Stimulated activated CD8-positive, alpha-beta memory T cell treated with anti-CD3 and anti-CD28 coated beads, Interleukin-4, amount 100 ng/mL, for 24 hours (primary cell): ENCODE measurements around the gene NUP133.
"Not testable (repeated sequence)": the region's sequence is repeated elsewhere in the genome, so short reads cannot be mapped to it uniquely, and the experiment has no call there.

Experiments used
- DNase-seq: peaks from one replicate; pipeline ENCODE4 v3.0.0-alpha.2; 2020; ENCODE audit warnings: low read depth

NUP133 gene

GRCh38 chr1:229508823-229509337, 739 bp upstream of the NUP133 start:
- DNase-seq = no peak

DNA sequence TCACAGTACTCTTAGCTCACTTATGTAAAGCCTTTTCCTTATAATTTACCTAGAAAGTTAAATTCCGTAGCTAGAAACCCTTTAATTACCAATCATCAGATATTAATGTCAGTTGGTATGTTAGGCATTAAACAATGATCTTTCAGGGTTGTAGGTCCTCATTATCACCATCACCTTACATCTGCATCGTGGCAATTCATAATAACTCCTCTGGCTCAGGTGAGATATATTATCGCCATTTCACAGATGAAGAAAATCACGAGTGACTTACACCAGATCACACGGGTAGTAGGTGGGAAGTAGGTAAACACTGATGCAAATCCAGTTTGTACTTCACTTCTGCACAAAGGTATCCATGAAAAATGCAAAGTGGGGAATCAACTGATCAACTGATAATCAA, 639 bp downstream of the NUP133 start:
- DNase-seq = no peak

GRCh38 chr1:229506633-229507032, 1.5 kb downstream of the NUP133 start:
- DNase-seq = no peak

DNA sequence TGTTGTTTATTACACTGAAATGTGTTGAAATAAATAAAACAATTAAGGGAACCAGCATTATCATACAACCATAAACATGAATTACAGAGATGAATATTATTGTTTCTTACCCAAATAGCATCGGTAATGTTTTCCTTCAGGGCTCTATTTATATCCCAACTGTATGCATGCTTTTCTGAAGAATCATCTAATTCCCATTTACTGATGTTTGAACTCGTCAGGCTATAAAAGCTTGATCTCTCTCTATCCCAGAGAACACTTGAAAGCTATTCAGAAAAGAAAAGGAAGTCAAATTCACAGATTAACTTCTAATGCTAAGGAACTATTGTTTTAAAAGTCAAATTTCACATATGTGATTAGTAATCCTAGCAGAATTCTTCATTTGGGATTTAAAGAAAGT, 12.4 kb downstream of the NUP133 start:
- DNase-seq = no peak

DNA sequence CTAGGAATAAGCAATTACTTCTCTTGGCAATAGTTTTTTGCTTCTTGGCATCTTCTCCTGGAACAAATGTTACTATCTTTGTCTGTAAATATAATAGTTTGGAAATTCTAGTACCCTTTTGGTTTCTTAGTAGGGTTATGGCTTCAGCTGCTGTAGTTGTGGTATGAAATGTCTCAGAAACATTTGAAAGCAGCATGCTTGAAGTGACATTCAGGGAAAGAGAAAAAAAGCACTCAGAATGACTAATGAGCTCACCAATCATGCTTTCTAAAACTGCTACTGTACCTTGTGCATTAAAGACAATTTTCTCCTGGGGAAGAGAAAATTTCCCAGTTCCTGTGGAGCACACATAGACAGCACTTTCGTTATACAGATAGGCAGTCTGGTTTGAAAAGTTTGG, 21.0 kb downstream of the NUP133 start:
- no peak for DNase-seq

DNA sequence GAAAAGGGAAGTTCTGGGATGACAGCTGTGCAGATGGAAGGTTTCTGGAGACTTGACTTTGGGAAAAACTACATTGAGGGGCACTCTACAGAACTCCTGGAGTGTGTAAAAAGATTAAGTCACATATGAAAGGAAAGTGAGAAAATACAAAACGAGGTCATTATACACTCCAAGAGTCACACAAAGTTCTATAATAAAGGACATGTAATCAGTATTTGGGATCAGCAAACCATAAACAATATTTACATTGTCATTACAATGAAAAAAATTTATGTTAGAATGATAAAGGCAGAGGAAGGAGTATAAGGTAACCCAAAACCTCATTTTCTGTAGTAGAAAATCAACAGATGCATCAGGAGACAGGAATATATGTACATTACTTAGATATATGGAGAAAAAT, 22.8 kb downstream of the NUP133 start:
- no peak for DNase-seq

GRCh38 chr1:229482511-229482910, 25.6 kb downstream of the NUP133 start:
- DNase-seq = no peak

DNA sequence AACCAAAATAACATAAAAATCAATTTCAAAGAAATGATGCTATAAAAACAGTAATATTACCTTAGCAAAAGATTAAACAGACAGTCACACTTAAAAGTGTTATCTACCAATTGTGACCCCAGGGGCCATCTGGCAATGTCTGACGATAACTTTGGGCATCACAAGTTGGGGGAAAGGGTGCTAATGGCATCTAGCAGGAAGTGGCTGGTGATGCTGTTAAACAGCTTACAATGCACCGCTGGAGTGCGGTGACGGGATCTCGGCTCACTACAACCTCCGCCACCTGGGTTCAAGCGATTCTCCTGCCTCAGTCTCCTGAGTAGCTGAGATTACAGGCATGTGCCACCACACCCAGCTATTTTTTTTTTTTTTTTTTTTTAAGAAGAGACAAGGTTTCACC, 27.6 kb downstream of the NUP133 start:
- no peak for DNase-seq

GRCh38 chr1:229479660-229480399, 28.3 kb downstream of the NUP133 start:
- DNase-seq = no peak

DNA sequence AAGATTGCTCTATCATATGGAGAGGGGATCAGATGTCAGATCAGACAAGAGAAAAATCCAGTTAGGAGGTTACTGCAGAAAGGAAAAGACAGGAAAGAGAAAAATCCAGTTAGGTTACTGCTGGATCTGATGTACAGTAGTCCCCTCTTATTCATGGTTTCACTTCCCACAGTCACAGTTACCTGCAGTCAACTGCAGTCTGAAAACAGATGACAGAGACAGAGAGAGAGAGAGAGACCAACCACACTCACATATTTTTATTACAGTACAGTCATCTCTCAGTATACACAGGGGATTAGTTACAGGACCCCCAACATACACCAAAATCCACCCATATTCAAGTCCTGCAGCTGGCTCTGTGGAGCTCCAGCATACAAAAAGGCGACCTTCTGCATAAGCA, 29.3 kb downstream of the NUP133 start:
- DNase-seq = no peak

GRCh38 chr1:229475859-229476258, 32.3 kb downstream of the NUP133 start:
- not testable (repeated sequence) for DNase-seq

DNA sequence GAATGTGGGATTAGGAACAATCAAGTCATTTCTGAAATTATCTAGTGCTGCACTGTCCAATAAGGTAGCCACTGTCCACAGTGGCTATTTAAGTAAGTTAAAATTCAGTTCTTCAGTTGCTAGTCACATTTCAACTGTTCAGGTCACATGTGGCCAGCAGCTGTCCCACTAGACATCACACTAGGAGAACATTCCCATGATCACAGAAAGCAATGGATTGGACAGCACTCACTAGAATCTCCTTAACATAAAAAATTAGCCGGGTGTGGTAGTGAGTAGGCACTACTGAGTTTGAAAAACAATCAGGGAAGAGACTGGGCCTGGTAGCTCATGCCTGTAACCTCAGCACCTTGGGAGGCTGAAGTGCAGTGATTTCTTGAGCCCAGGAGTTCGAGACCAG, 33.6 kb downstream of the NUP133 start:
- DNase-seq = no peak

- DNase-seq = no peak
Observed at GRCh38 chr1:229471175-229471574, 37.0 kb downstream of the NUP133 start.

GRCh38 chr1:229470406-229471043, 37.6 kb downstream of the NUP133 start:
- DNase-seq = no peak

DNA sequence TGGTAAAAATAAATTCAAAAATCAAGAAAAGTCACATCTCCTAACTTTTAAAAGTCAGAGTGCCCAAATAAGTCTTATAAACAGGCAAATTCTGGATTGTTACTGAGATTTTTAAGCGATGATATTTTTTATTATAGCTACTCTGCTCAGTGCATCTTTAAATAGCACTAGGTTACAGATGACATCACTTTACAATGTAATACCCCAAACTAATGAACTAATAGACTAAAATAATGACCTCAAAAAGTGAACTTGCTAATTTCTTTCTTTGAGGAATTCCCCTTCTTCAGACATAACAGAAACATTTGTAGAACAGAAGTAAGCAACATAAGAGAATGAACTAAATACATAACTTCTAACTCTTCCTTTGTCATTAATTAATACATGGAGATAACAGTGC, 41.3 kb downstream of the NUP133 start:
- DNase-seq = no peak

GRCh38 chr1:229464672-229465071, 43.5 kb downstream of the NUP133 start:
- DNase-seq = no peak

DNA sequence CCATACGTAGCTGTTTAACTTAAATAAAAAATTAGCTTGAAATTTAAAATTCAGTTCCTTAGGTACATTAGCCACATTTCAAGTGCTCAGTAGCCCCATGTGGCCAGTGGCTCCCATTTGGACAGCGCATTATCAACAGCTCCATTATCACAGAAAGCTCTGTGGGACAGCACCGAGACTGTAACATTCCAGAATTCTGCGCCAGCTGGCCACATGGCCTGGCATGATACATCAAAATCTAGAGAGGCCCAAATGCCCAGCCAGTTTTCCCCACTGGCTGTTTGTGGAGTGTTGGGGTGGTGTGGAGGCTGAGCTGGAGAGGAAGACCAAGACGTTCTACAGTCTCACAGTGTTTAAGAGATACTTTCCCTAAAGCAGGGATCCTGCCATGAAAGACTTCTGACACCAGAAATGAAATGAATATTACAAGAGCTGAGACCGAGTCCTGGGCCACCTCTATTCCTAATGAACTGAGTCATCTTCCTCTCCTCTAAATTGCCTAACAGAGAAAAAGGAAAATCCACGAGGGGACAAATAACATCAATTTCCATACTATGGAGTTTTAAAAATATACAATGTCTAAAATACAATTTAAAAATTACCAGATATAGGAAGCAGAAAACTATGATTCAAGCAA, 47.0 kb downstream of the NUP133 start:
- no peak for DNase-seq

DNA sequence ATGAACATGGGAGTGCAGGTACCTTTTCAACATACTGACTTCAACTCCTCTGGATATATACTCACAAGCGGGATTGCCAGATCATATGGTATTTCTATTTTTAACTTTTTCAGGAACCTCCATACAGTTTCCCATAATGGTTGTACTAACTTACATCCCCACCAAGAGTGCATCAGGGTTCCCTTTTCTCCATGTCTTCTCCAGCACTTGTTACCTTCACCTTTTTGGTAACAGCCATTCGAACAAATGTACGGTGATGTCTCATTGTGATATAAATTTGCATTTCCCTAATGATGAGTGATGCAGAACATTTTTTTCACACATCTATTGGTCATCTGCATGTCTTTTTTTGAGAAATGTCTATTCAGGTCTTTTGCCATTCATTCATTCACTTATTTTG, 48.3 kb downstream of the NUP133 start:
- DNase-seq = no peak

GRCh38 chr1:229457436-229457835, 50.7 kb downstream of the NUP133 start:
- no peak for DNase-seq

GRCh38 chr1:229456016-229456415, 52.1 kb downstream of the NUP133 start:
- DNase-seq = no peak

DNA sequence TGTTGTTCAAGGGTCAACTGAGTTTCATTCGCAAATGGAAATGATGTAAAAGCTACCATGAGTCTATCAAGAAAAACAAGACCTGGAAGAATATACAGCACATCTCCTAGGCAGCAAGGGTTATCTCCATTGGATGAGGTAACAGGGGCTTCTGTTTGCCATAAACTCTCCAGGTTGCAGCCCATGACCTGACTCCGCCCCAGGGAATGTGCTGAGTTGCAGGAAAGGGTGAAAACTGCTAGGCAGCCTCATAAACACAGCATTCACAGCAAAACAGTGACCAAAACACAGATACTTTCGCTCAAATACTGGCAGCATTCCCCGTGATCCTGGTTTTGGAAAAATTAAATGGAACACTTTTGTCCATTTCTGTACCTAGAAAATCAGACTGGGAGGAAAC, 54.1 kb downstream of the NUP133 start:
- no peak for DNase-seq

DNA sequence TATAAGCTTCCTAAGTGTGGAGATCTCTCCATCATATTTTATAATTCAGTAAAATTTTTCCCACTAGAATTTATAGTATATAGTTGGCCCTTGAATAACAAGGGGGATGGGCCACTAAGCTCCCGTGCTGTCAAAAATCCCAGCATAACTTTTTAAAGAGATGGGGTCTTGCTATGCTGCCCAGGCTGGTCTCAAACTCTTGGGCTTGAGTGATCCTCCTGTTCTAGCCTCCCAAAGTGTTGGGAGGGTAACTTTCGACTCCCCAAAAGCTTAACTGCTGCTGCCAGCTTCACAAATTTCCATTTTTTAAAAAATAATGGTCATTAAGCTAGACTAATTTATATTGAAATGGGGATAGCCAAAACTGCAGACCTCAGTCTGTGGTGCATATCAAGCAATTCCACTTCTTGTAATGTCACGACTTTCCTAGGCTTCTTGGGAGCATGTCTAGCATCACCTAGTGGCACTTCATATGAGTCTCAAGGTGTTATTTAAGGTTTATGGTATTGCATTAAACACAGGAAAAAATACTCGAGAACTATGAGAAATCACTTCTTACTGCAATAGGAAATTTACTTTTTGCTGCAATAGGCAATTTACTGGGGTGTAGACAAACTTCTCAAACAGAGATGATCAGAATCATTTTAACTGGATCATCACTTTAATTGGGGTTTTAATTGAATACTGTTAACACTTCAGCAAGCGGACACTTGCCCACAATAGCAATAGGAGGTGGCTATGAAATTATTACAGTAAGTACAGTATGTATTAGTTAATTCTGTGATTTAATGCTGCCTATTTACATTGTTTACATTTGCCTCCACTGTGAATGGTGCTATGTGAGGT, 55.0 kb downstream of the NUP133 start:
- no peak for DNase-seq
